Medulla oblongata (tissue), 1 donor: Measurements from ENCODE around the gene BCO2.
"Not testable (repeated sequence)": the region's sequence is repeated elsewhere in the genome, so short reads cannot be mapped to it uniquely, and the experiment has no call there.

ENCODE experiments used
- DNase-seq: peaks from one replicate; pipeline ENCODE4 v3.0.0-alpha.2; 2015; ENCODE audit errors: extremely low spot score

Gene BCO2, protein sequence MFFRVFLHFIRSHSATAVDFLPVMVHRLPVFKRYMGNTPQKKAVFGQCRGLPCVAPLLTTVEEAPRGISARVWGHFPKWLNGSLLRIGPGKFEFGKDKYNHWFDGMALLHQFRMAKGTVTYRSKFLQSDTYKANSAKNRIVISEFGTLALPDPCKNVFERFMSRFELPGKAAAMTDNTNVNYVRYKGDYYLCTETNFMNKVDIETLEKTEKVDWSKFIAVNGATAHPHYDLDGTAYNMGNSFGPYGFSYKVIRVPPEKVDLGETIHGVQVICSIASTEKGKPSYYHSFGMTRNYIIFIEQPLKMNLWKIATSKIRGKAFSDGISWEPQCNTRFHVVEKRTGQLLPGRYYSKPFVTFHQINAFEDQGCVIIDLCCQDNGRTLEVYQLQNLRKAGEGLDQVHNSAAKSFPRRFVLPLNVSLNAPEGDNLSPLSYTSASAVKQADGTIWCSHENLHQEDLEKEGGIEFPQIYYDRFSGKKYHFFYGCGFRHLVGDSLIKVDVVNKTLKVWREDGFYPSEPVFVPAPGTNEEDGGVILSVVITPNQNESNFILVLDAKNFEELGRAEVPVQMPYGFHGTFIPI

GRCh38 chr11:112174789-112175598 is at the start of gene BCO2:
Gene BCO2 (plus strand): TSS chr11:112175512. CDS start chr11:112175602, 90 bp downstream.
- DNase-seq: peak; percentile 95

- no peak for DNase-seq
Measured at GRCh38 chr11:112127056-112127455, 48.3 kb upstream of the BCO2 start.

DNA sequence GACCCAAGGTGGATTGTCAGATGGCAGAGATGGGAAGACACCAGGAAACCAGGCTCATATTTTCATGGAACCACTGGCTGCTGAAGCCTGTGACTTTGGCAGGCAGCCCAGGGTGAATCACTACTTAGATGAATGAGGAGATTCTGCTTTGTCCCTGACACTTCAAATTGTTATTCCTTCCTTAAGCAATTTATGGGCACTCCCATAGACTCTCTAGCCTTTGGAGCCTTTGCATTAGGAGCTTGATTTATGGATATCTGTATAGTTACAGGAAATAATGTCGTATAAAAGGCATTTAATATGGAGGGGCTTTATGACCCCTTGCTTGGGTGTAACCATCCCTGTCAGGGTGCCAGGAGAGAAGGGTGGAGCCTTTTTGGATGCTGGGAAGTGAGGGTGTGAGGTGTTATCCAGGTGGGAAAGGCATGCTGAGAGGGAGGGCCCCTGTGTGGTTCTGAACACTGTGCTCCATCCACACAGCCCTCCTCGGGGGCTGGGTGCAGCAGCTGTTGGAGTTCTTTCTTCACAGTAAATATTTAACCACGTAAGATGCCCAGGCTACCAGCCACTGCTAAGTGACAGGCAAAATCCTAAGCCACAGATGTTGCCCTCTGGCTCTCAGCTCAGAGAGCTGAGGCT is 46.7 kb upstream of the BCO2 start:
- peak; percentile 57 for DNase-seq

DNA sequence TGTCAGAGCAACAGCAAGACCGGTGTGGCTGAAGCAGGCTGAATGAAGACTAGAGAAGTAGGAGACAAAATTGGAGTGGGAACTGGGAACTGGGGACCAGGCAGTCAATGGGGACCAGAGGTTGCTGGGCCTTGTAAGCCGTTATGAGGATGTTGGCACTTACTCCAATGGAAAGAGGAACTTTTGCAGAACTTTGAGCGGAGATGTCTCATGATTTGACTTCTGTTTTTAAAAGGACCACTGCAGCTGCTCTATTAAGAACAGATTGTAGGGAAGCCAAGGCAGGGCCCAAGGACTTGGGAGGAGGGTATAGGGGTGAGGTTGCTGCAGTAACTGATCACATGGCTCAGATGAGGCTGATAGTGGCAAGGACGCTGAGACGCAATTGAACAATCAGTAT is 45.7 kb upstream of the BCO2 start:
- peak; percentile 88 for DNase-seq

- no peak for DNase-seq
Measured at GRCh38 chr11:112132737-112133136, 42.6 kb upstream of the BCO2 start.

GRCh38 chr11:112134473-112134872 is 40.8 kb upstream of the BCO2 start:
- DNase-seq: no peak

DNA sequence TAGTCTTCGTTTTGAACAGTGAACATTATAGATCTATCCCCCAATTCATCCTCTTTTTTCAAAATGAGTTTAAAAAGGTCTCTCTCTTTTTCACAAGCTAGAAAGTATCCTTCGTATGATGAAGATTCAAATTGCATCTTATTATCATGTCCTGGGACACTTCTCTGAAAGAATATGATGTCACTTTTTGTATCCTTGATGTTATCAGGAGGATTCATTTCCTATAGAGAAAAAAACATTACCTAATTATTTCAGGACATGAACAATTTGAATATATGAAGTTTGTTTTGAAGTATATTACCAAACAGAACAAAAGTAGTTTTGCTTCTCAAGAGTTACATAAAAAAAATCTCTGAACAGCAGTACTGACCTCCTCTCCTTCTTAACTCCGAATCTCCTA is 31.7 kb upstream of the BCO2 start:
- no peak for DNase-seq

- peak; percentile 48 for DNase-seq
Measured at GRCh38 chr11:112150517-112150916, 24.8 kb upstream of the BCO2 start.

DNA sequence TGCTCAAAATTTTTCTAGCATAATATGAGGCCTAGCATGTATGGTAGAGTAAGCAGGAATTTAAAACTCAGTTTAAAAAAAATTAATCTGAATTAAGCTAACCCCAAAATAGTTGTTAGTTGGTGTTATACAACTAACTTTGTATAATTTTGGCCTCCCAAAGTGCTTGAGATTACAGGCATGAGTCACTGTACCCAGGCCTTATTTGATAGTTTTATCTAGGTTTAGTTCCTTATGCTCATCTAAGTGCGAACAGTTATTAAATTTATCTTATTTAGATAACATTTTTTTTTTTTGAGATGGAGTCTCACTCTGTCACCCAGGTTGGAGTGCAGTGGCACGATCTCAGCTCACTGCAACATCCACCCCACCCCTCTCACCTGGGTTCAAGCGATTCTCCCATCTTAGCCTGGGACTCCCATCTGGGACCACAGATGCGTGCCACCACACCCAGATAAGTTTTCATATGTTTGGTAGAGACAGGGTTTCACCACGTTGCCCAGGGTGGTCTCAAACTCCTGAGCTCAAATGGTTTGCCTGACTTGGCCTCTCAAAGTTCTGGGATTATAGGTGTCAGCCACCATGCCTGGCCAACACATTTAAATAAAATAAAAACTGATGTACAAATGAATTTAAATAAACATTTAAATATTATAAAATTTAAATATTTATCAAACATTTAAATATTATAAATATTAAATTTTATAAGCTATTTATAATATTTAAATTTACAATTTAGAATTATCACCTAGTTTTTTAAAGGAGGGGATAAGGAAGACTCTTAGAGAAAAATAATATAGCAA is 19.0 kb upstream of the BCO2 start:
- DNase-seq: no peak

DNA sequence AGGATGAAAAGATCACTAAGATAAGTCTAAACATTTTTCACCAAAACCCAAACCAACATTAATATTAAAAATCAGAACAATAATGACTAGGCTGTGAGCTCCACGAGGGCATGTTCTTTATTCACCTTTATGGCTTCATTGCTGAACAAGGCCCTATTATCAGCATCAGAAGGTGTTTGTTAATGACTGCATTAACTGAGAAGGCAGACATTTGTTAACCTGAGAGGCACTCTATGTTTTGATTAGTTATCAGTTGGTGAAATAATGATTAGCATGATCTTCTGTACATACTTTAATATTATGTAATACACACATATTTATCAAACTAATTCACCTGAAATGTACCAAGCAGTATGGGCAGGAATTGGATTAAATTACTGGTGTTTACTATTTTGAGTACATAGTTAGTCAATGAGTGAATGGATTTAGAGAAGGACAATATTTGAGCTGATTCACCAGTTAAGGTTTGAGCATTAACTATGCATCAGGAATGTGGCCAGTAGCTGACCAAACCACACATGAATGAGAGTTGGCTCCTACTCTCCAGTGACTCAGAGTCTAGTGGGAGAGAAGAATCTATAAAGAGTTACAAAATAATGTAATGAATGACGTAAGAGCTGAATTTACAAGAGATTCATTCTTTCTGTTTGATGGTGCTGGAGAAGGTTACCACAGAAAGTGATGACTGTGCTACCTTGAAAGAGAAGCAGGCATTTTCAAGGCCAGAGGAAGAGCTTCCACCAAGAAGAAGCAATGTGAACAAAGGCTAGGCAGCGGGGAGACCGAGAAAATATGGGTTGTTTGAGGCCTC is 18.2 kb upstream of the BCO2 start:
- DNase-seq: no peak

GRCh38 chr11:112159098-112160065 is 15.9 kb upstream of the BCO2 start:
- DNase-seq: no peak

- DNase-seq: no peak
Measured at GRCh38 chr11:112160091-112160848, 15.0 kb upstream of the BCO2 start.

DNA sequence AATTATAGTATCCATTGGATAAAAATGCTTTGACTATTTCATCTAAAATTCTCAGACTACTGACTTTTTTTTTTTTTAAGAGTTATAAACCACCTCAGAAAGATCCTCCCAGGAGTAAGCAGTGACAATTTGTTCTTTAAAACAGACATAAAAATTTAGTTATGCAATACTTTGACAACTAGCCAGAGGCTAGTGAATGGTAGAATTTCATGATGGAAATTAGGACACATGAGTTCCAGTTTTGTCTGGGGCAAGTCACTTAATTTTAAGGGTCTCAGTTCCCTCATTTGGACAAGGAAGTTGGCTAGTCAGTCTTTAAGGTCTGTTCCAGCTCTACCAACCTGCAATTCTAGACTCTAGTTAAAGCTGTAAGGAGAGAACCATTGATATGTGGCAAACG is 14.3 kb upstream of the BCO2 start:
- no peak for DNase-seq

DNA sequence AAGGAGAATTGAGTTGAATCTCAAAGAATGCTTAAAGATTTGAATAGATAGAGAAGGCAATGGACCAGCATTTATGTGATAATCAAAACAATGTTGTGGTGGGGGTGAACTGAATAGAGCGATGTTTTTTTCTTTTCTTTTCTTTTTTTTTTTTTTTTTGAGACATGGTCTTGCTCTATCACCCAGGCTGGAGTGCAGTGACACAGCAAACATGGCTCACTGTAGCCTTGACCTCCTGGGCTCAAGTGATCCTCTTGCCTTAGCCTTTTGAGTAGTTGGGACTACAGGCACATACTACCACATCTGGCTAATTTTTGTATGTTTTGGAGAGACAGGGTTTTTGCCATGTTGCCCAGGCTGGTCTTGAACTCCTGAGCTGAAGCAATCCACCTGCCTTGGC is 13.1 kb upstream of the BCO2 start:
- not testable (repeated sequence) for DNase-seq

DNA sequence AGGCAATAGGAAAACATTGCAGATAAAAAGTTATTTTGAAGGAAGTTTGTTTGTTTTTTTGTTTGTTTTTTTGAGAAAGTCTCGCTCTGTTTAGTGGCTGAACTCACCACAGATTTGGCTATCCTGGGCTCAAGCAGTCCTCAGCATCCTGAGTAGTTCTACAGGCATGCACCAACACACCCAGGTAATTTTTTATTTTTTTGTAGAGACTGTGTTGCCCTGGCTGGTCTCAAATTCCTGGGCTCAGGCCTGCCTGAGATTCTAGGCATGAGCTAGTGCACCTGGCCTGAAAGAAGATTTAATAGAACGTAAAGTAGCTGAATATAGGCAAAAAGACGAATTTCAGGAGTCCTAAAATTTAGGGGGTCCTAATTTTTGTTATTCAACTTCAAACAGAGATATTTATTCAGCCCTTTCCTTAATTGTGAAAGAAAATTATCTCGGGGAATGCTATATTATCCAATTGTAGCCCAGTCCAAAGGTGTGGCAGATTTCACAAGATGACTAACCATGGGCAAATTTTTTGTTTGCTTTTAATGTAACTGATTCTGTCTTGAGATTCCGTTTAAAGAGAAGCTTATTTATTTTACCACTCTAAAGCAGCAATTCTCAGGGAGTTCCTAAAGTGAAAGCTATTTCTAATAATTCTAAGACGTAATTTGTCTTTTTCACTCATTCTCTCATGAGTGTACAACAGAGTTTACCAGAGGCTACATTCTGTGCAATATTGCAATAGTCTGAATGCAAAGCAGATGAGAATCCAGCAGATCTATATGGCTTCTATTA is 12.4 kb upstream of the BCO2 start:
- DNase-seq: no peak

GRCh38 chr11:112163875-112164685 is 11.2 kb upstream of the BCO2 start, which contains the start of gene IL18:
Gene IL18 (minus strand): TSS chr11:112164094. CDS start chr11:112155053, 9,041 bp downstream.
- DNase-seq: peak; percentile 58

DNA sequence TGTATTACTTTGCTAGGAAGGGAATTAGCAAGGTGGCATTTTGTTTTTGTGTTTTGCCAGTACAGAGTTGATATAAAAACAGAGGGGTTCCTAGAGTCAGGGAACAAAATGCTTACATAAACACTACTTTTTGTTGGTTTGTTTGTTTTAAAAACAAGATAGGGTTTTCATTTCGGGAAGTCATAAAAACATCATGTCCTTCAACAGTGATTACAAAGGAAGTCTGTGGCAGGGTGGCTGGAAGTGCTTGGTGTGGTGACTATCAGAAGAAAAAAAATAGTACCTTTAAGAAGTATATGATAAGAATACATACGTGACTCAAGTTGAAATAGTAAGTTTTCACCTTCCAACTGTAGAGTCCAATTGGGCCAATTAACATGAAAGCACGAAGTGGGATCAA is 10.3 kb upstream of the BCO2 start:
- DNase-seq: no peak
